KOPT-K1 (cell line): Measurements from ENCODE around the gene AKT1S1.

ENCODE experiments used
- H3K27ac ChIP-seq: fragments of 200-600 bp; sonication (generic); 2 replicates; pipeline ENCODE4 v1.5.1; 2016; ENCODE audit warnings: antibody characterized with exemption, mild to moderate bottlenecking, low read depth, low read length; ENCODE audit not compliant: poor library complexity, severe bottlenecking
- H3K36me3 ChIP-seq: fragments of 200-600 bp; sonication (generic); 2 replicates; pipeline ENCODE4 v1.5.1; 2017; ENCODE audit warnings: antibody characterized with exemption, mild to moderate bottlenecking, low read length, moderate library complexity; ENCODE audit not compliant: insufficient read depth
- H3K9me3 ChIP-seq: fragments of 200-600 bp; sonication (generic); 2 replicates; pipeline ENCODE4 v1.5.1; 2017; ENCODE audit warnings: antibody characterized with exemption, low read length, mild to moderate bottlenecking; ENCODE audit not compliant: insufficient read depth, poor library complexity, severe bottlenecking

The AKT1S1 gene

DNA sequence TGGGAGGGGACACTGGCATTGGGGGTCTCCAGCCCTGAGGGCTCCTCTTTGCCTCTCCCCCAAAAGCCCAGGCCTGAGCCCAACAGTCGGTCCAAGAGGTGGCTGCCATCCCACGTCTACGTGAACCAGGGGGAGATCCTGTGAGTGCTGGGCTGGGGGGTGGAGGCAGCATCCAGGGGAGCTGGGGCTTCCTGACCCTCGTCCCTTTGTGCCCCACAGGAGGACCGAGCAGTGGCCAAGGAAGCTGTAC lies 19.4 kb downstream of the AKT1S1 start:
- Histone ChIP-seq H3K9me3 (no peaks in the 10 kb centered on the region), H3K36me3 (peaks cover 86% of the 10 kb centered on the region), H3K27ac (no peak overlapping the region)

DNA sequence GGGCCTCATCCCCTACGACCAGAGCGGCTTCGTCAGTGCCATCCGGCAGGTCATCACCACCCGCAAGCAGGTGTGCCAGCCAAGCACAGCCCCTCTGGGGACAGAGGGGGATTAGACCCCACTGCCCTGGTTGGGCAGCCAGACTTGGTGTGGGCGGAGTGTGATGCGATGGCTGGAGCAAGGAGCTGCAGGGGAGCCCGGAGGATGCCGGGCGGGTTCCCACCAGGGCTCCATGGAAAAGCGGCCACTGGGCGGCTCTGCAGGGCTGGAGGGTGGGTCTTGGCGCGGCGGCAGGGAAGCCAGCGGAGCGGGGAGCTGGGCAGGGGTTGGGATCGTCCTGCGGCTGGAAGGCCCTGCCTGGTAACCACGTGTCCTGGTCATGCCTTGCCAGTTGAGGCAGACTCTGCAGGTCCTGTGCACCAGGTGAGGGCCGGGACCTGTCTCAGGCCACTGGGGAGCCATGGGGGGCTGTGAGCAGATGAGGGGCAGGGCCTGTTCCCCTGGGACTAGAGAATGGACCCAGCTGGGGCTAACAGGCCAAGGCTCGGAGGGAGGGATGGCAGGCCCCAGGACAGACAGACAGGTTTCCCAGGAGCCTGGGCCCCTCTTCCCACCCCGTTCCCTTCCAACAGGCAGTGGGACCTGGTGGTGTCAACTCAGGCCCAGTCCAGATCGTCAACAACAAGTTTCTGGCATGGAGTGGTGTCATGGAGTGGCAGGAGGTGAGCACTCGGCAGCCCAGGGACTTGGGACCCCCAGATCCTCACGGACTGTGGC lies 19.9 kb downstream of the AKT1S1 start:
- H3K27ac ChIP-seq = no peak overlapping the region
- peaks cover 81% of the 10 kb centered on the region for H3K36me3 ChIP-seq
- H3K9me3 ChIP-seq = no peaks in the 10 kb centered on the region

DNA sequence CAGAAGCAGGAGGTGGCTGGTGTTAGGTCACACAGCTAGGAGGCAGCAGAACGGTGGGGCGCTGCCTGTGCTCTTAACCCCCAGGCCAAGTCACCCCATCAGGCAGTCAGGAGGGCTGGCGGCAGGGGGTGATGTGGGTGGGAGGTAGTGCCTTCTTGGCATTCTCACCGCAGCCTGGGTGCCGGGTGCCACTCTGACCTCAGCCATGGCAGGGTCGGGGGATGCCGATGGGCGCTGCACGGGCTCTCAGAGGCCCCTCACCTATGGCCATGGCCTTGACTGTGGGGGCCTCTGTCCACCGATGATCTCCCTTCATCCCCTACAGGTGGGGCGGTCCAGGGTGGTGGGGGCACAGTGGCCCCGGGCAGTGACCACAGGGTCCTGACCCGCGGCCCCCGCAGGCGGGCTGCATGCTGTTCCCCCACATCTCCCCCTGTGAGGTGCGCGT lies 20.6 kb downstream of the AKT1S1 start:
- no peak overlapping the region for H3K27ac ChIP-seq
- no peaks in the 10 kb centered on the region for H3K9me3 ChIP-seq
- H3K36me3 ChIP-seq = peaks cover 77% of the 10 kb centered on the region

DNA sequence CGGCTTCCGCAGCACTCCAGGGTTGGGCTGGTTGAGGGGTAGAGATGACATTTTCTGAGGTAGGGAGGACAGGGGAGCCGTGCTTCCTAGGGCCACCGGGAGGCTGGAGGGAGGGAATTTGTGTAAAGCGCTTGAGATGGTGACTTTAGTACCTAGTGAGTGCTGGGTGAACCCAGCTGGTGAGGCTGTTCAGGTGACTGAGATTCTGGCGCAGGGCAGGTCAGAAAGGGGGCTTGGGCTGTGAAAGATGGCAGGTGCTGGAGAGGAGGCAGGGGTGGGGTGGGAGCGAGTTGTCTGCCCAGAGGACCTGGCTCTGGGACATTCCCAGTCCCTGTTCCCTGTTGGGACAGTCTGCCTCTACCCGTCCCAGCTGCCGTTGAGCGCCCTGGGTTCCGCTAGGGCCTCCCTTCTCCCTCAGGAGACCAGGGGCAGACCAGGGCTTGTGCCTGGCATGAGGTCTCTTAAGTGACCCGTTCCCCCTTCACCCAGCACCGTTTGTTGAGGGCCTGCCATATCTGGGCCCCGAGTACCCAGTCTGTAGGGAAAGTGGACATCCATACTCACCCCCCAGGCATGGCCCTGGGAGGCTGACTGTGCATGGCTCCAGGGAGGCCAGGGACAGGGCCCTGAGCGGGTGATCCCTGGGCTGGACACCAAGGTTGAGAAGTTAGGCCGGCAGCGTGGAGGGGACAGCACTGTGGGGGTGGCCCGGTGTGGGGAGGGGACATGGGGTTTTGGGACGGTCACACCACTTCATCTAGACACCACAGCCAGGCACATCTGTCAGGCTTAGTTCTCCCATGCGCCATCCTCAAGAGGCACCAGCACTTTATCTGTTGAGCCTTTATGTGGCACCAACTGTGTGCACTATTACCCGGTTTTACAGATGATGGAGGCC lies 21.2 kb downstream of the AKT1S1 start:
- Histone ChIP-seq H3K27ac (no peak overlapping the region), H3K36me3 (peaks cover 70% of the 10 kb centered on the region), H3K9me3 (no peaks in the 10 kb centered on the region)

DNA sequence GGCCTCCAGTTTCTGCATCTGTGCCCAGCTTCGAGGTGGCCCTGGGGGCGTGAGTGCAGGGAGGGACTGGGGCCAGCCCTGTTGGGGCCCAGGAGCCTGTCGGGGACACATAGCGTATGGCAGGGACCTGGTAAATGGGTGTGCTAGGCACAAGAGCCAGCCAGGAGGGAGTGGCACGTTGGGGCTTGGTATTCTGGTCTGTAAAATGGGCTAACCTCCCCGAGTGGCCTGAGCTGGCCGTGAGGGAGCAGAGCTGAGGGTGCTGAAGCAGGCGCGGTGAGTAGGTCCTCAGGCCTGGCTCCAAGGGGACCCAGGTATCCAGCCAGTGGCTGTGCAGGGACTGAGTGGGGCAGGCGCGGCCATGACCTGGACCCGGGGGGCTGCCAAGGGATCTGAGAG lies 21.9 kb downstream of the AKT1S1 start:
- Histone ChIP-seq H3K36me3 (peaks cover 63% of the 10 kb centered on the region), H3K9me3 (no peaks in the 10 kb centered on the region), H3K27ac (no peak overlapping the region)

DNA sequence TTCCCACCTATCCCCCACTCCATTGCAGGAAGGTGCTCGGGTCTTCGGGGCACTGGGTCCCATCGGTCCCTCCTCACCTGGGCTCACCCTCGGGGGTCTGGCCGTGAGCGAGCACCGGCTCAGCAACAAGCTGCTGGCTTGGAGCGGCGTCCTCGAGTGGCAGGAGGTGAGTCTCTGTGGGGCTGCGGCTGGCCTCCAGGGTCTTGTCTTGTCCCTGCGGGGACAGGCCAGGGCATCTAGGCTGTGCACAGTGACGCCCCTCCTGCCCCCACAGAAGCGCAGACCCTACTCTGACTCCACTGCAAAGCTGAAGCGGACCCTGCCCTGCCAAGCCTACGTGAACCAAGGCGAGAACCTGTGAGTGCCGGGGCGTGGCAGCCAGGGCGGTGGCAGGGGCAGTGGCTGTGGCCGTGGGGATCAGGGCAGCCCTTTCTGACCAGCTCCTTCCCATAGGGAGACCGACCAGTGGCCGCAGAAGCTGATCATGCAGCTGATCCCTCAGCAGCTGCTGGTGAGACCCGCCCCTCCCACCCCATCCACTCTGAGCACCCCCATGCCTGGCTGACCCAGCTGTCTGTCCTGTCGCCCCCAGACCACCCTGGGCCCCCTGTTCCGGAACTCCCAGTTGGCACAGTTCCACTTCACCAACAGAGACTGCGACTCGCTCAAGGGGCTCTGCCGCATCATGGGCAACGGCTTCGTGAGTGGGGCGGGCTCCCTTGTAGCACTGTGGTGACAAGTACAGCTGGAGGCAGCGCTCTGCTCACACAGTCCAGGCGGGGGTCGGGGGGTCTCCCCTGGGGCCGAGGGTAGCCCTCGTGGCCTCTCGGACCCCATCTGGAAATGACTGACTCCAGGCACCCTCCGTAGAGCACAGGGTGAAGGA lies 22.5 kb downstream of the AKT1S1 start:
- Histone ChIP-seq H3K36me3 (peaks cover 57% of the 10 kb centered on the region), H3K9me3 (no peaks in the 10 kb centered on the region), H3K27ac (no peak overlapping the region)

DNA sequence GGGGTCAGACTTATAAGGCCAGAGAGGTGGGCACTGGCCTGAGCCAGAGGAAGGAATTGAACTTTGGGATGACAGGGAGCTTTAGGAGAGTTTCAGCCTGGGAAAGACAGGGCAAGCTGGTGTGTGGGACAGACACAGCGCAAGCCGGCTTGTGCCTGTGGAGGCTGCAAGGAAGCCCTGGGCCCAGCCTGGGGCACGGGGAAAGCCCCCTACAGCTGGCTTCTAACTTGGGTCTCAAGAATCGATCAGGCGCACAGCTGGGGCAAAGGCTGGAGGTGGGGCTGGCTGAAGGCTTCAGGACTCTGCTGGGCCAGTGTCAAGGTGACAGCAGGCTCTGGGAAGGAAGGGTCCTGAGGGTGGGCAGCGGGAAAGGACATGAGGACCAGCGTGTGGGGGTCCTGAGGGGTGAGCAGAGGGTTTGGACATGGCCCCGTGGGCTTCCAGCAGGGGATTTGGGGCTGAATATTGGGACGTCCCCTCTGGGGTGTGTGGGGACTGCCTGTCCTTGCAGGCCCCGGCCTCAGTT lies 23.2 kb downstream of the AKT1S1 start:
- H3K9me3 ChIP-seq = no peaks in the 10 kb centered on the region
- peaks cover 52% of the 10 kb centered on the region for H3K36me3 ChIP-seq
- no peak overlapping the region for H3K27ac ChIP-seq

DNA sequence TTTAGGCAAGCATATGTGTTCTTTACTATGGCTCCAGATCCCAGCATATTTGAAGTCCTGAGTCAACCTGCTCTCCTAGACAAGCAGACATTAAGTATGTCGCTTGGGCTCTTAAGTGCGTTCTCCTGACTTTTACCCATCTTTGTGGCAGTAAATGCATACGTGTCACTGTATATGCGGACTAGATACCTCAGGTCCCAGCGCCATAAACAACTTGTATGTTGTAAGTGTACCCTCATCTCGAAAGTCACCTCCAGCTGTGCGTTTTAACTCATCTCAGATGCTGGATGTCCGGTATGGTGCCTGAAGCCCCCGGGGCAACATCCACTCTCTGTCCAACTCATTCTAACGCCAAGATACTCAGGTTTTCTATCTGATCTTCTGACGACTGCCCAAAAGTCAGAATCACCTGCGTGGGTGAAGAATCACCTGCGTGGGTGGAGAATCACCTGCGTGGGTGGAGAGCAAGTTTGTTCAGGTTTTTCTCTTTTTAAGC lies 24.5 kb downstream of the AKT1S1 start:
- peaks cover 40% of the 10 kb centered on the region for H3K36me3 ChIP-seq
- H3K27ac ChIP-seq = no peak overlapping the region
- H3K9me3 ChIP-seq = no peaks in the 10 kb centered on the region

DNA sequence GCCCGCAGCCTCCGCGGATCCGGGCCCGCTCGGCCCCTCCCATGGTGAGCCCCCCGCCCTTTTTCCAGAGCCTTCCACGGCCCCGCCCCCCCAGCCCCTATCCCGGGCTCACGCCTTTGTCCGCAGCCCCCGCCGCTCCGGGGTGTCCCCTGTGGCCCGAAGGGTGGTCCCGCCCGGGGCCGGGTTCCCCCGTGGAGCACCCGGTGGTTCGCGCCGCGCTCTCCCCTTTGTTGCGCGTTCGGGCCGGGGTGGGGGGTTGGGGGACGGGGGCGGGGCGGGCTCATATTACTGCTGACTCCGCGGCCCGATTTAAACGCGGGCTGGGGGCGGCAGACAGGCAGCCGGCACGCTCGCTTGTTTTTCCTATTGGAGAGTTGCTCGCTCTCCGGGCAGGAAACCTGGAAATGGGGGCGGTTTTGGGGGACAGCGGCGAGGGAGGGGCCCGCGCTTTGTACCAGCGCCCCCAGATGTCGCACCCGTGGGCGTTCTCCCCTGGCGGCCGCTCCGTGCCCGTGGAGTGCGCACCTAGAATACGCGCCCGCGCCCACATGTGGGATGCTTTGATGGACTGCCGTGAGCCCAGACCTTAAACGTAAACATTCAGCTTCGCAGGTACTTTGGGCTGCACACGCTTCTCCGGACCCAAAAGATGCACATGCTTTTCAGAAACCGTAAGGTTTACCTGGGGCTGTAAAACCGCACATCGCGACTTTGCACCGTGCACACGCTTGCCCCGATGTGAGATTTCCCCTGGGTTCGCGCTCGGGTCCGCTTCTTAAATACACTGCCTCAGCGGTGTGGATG lies 25.5 kb downstream of the AKT1S1 start:
- peak overlapping the region; percentile 87 for H3K27ac ChIP-seq
- H3K36me3 ChIP-seq = peaks cover 30% of the 10 kb centered on the region
- H3K9me3 ChIP-seq = no peaks in the 10 kb centered on the region

DNA sequence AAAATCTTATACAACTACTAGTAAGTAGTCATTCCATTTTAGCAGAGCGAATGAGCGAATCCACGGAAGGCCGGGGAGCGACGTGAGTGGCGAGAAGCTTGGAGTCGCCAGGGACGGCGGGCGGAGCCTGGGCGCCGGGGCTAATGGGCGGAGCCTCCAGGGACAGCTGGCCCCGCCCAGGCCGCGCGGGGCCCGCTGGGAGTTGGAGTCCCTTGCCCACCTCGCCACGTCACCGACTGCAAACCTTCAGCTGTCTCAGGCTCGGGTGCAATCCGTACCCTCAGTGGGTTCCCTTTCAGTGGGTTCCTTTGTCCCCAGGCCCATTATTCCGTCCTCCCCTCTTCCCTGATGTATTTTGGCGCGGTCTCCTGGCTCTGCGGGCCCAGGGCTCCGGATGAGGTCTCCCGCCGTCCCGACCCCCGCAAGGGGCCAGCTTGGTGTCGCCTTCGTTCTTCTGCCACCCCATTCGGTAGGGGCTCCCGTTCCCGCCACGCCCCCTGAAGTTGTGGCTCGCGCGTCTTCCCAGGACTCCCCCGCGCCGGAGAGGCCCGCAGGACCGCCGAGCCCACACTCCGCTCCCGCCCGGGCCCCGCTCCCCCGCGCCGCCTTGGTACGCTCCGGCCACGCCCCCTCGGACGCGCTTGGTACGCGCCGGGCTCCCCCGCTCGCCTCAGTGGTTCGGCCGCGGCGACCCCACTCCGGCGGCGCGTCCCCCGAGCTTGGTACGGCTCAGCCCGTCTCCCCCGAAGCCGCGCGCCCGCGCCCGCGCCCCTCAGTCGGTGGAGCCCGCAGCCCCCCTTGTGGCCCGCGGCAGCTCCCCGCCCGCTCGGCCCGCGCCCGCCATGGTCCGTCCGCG lies 26.4 kb downstream of the AKT1S1 start, which contains the start of gene PTOV1:
Gene PTOV1, plus strand, starts transcription at position 673 of the 856 bp plus-strand sequence.
- Histone ChIP-seq H3K36me3 (peaks cover 20% of the 10 kb centered on the region), H3K9me3 (no peaks in the 10 kb centered on the region), H3K27ac (peak within 1 kb of the TSS; percentile 87)

DNA sequence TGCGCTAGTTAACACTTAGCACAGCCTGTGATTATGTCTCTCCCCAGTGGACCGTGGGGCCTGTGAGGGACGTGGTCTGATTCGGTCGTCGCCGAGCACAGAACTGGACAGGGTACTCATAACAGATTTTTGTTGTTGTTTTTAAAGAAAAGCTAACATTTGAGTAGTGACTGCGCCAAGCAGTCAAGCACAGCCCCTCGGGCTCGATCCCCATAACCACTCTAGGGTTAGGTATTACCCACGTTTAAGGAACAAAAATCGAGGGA lies 27.0 kb downstream of the AKT1S1 start:
- Histone ChIP-seq H3K27ac (peak overlapping the region; percentile 87), H3K9me3 (no peaks in the 10 kb centered on the region), H3K36me3 (peaks cover 14% of the 10 kb centered on the region)

DNA sequence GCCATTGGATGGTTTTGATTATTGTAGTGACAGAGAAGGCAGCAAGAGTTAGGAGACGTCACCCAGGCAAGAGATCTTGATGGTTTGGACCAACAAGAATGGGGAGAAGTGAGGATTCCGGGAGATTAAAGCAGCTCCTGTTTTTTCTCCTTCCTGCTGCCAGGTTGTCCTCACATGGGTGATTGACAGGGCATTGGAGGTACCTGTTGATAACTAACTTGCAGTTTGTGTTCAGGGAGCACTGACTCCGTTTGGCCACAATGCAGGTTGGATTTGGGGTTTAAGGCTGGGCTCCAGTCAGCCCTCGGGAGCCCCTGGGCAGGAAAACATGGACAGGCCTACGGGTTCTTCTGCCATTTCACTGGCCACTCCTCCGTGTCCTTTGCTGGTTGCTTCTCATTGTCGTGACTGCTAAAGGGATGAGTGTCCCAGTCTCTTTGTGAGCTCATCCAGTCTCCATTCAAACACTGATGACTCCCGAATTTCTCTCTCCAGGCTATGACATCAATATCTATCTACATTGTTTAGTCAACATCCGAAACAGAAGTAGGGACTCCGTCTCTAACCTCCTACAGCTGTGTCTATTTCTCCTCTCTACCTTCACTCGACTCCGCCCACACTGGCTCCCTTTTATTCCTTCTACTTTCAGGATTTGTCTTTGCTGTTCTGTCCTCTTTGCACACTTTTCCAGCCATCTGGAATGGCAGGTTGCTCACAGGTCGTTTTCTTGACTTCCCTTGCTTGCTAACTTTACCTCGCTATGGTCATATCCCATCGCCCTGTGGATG lies 27.5 kb downstream of the AKT1S1 start:
- no peaks in the 10 kb centered on the region for H3K9me3 ChIP-seq
- peaks cover 10% of the 10 kb centered on the region; the same call in 1 of the 2 replicates for H3K36me3 ChIP-seq
- H3K27ac ChIP-seq = peak overlapping the region; percentile 87

DNA sequence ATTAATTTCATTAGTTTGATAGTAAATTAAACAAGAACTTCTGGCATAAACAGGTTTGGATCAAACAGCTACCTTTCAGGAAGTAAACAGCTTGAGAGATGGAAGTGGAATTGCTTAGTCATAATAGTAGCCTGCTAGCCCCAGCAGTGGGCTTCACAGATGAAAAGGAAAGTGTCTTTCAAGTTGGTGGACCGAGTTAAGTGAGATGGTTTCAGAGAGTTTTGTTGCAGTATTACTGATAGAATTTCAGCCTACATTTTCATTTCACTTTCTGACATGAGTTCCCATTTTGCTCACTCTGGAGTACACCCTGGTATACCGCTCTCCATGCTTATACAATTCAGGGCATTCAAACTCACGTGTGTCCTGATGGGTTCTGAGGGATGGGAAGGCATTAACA lies 28.2 kb downstream of the AKT1S1 start:
- Histone ChIP-seq H3K27ac (no peak overlapping the region), H3K36me3 (peaks cover 3% of the 10 kb centered on the region; the same call in 1 of the 2 replicates), H3K9me3 (no peaks in the 10 kb centered on the region)
